OCI-LY1 (cell line): ENCODE results near the gene ACAD11.

Experiments used
- H2AFZ ChIP-seq: fragments of 200-600 bp; sonication (generic), shearing (Covaris generic); 2 replicates; pipeline ENCODE4 v1.6.0; 2014; ENCODE audit warnings: antibody characterized with exemption, mild to moderate bottlenecking, low read length
- H3F3A ChIP-seq: fragments of 200-600 bp; sonication (generic), shearing (Covaris generic); 2 replicates; pipeline ENCODE4 v1.6.0; 2014; ENCODE audit warnings: mild to moderate bottlenecking, antibody characterized with exemption, low read length, moderate library complexity; ENCODE audit not compliant: insufficient read depth
- H3K27ac ChIP-seq: fragments of 200-600 bp; sonication (generic); 2 replicates; pipeline ENCODE4 v1.5.1; 2014; ENCODE audit warnings: low read length, mixed run types, mild to moderate bottlenecking, low read depth; ENCODE audit not compliant: poor library complexity, severe bottlenecking
- H3K27me3 ChIP-seq: fragments of 200-600 bp; sonication (generic); 2 replicates; pipeline ENCODE4 v1.6.0; 2014; ENCODE audit warnings: antibody characterized with exemption, mild to moderate bottlenecking, low read length, moderate library complexity; ENCODE audit not compliant: insufficient read depth
- H3K36me3 ChIP-seq: fragments of 200-600 bp; sonication (generic); 2 replicates; pipeline ENCODE4 v1.6.1; 2014; ENCODE audit warnings: mild to moderate bottlenecking, antibody characterized with exemption, low read length, moderate library complexity, mixed read lengths; ENCODE audit not compliant: insufficient read depth
- H3K4me1 ChIP-seq: fragments of 200-600 bp; sonication (generic); 2 replicates; pipeline ENCODE4 v1.5.1; 2014; ENCODE audit warnings: mild to moderate bottlenecking, low read length, moderate library complexity; ENCODE audit not compliant: insufficient read depth, severe bottlenecking
- H3K4me2 ChIP-seq: fragments of 200-600 bp; sonication (generic), shearing (Covaris generic); 2 replicates; pipeline ENCODE4 v1.6.1; 2014; ENCODE audit warnings: low read length
- H3K4me3 ChIP-seq: fragments of 200-600 bp; sonication (generic); 2 replicates; pipeline ENCODE4 v1.5.1; 2014; ENCODE audit warnings: low read length, low read depth, mild to moderate bottlenecking, mixed read lengths; ENCODE audit not compliant: poor library complexity, severe bottlenecking
- H3K79me2 ChIP-seq: fragments of 200-600 bp; shearing (Covaris generic); 2 replicates; pipeline ENCODE4 v1.6.1; 2016; ENCODE audit warnings: mixed run types, low read length, mixed read lengths; ENCODE audit not compliant: insufficient read depth
- H3K9ac ChIP-seq: fragments of 200-600 bp; sonication (generic), shearing (Covaris generic); 2 replicates; pipeline ENCODE4 v1.6.1; 2014; ENCODE audit warnings: mild to moderate bottlenecking, low read length, mixed read lengths
- H3K9me2 ChIP-seq: fragments of 200-600 bp; sonication (generic), shearing (Covaris generic); 2 replicates; pipeline ENCODE4 v1.6.1; 2014; ENCODE audit warnings: low read depth, mild to moderate bottlenecking, low read length, mixed read lengths
- H3K9me3 ChIP-seq: fragments of 200-600 bp; shearing (Covaris generic); 2 replicates; pipeline ENCODE4 v1.6.1; 2014; ENCODE audit warnings: low read length, mixed read lengths
- H4K20me1 ChIP-seq: fragments of 200-600 bp; sonication (generic), shearing (Covaris generic); 2 replicates; pipeline ENCODE4 v1.6.0; 2016; ENCODE audit warnings: mild to moderate bottlenecking, low read length; ENCODE audit not compliant: insufficient read depth
- CTCF ChIP-seq: fragments of 200-600 bp; sonication (generic), shearing (Covaris generic); IDR thresholded peaks from 2 replicates; pipeline ENCODE4 v1.5.1; 2017; ENCODE audit warnings: mild to moderate bottlenecking, antibody characterized with exemption, low read length, moderate library complexity, mixed read lengths
- EZH2 ChIP-seq: fragments of 200-600 bp; sonication (generic), shearing (Covaris generic); IDR thresholded peaks from 2 replicates; pipeline ENCODE4 v1.8.0; 2017; ENCODE audit warnings: borderline replicate concordance, mixed run types, mild to moderate bottlenecking, antibody characterized with exemption, low read length, moderate library complexity, mixed read lengths

Gene ACAD11

GRCh38 chr3:132593241-132593946 is 66.2 kb downstream of the ACAD11 start:
- H2AFZ ChIP-seq: no peak overlapping the region
- no peak overlapping the region for H3K4me3 ChIP-seq
- no peaks in the 10 kb centered on the region for H4K20me1 ChIP-seq
- no peak overlapping the region for H3K4me2 ChIP-seq
- no peaks in the 10 kb centered on the region for H3K27me3 ChIP-seq
- H3K9me3 ChIP-seq: no peaks in the 10 kb centered on the region
- H3K9ac ChIP-seq: no peak overlapping the region
- peaks cover 5% of the 10 kb centered on the region for H3K4me1 ChIP-seq
- H3K79me2 ChIP-seq: no peaks in the 10 kb centered on the region
- no peaks in the 10 kb centered on the region for H3F3A ChIP-seq
- no peaks in the 10 kb centered on the region for H3K9me2 ChIP-seq
- TF ChIP-seq EZH2 (no peak), CTCF (no peak)
- no peak overlapping the region for H3K27ac ChIP-seq
- 0 out of 2 replicates have a peak, but pooled peaks cover 1% of the 10 kb centered on the region for H3K36me3 ChIP-seq

GRCh38 chr3:132592216-132592615 is 67.4 kb downstream of the ACAD11 start:
- Histone ChIP-seq H2AFZ (no peak overlapping the region), H3K9ac (no peak overlapping the region), H3K79me2 (no peaks in the 10 kb centered on the region), H3K27me3 (no peaks in the 10 kb centered on the region), H3K4me2 (no peak overlapping the region), H3K9me3 (no peaks in the 10 kb centered on the region), H3F3A (no peaks in the 10 kb centered on the region), H3K9me2 (no peaks in the 10 kb centered on the region), H3K4me3 (no peak overlapping the region), H3K27ac (no peak overlapping the region), H3K4me1 (peaks cover 5% of the 10 kb centered on the region), H3K36me3 (no peaks in the 10 kb centered on the region), H4K20me1 (no peaks in the 10 kb centered on the region)
- TF ChIP-seq EZH2: no peak

- H3K27ac ChIP-seq: no peak overlapping the region
- no peaks in the 10 kb centered on the region for H3K4me1 ChIP-seq
- no peaks in the 10 kb centered on the region for H3K79me2 ChIP-seq
- H3F3A ChIP-seq: no peaks in the 10 kb centered on the region
- H3K27me3 ChIP-seq: no peaks in the 10 kb centered on the region
- H3K36me3 ChIP-seq: no peaks in the 10 kb centered on the region
- no peaks in the 10 kb centered on the region for H4K20me1 ChIP-seq
- H3K9me3 ChIP-seq: no peaks in the 10 kb centered on the region
- no peak for TF ChIP-seq CTCF
- TF ChIP-seq EZH2: no peak
- no peak overlapping the region for H3K4me2 ChIP-seq
- no peak overlapping the region for H2AFZ ChIP-seq
- H3K9ac ChIP-seq: no peak overlapping the region
- H3K9me2 ChIP-seq: no peaks in the 10 kb centered on the region
- H3K4me3 ChIP-seq: no peak overlapping the region
Observed at GRCh38 chr3:132587401-132587800, 72.2 kb downstream of the ACAD11 start.

- H3K9me2 ChIP-seq: no peaks in the 10 kb centered on the region
- H3K9me3 ChIP-seq: no peaks in the 10 kb centered on the region
- H2AFZ ChIP-seq: no peak overlapping the region
- H3K79me2 ChIP-seq: no peaks in the 10 kb centered on the region
- no peak overlapping the region for H3K27ac ChIP-seq
- no peaks in the 10 kb centered on the region for H3K4me1 ChIP-seq
- no peak overlapping the region for H3K4me2 ChIP-seq
- no peaks in the 10 kb centered on the region for H3K27me3 ChIP-seq
- H4K20me1 ChIP-seq: no peaks in the 10 kb centered on the region
- H3K4me3 ChIP-seq: no peak overlapping the region
- H3K9ac ChIP-seq: no peak overlapping the region
- peaks cover 23% of the 10 kb centered on the region for H3K36me3 ChIP-seq
- no peaks in the 10 kb centered on the region for H3F3A ChIP-seq
- TF ChIP-seq CTCF (no peak), EZH2 (no peak)
Observed at GRCh38 chr3:132573797-132574211, 85.8 kb downstream of the ACAD11 start.
